DOHH2 (cell line): ENCODE results near the gene ZNG1B.
"Not testable (repeated sequence)": the region's sequence is repeated elsewhere in the genome, so short reads cannot be mapped to it uniquely, and the experiment has no call there.

Experiments used
- EZH2phosphoT487 ChIP-seq: fragments of 200-600 bp; sonication (generic); IDR thresholded peaks from 2 replicates; pipeline ENCODE4 v1.6.1; 2017; ENCODE audit warnings: borderline replicate concordance, mild to moderate bottlenecking, antibody characterized with exemption, low read length, moderate library complexity, mixed read lengths
- TF ChIP-seq, protein P1 (sequence below): fragments of 200-600 bp; sonication (generic); IDR thresholded peaks from one replicate; pipeline ENCODE4 v1.5.1; 2014; ENCODE audit warnings: antibody characterized with exemption, mild to moderate bottlenecking, low read depth, low read length; ENCODE audit not compliant: poor library complexity, severe bottlenecking

- TF ChIP-seq, protein P1, sequence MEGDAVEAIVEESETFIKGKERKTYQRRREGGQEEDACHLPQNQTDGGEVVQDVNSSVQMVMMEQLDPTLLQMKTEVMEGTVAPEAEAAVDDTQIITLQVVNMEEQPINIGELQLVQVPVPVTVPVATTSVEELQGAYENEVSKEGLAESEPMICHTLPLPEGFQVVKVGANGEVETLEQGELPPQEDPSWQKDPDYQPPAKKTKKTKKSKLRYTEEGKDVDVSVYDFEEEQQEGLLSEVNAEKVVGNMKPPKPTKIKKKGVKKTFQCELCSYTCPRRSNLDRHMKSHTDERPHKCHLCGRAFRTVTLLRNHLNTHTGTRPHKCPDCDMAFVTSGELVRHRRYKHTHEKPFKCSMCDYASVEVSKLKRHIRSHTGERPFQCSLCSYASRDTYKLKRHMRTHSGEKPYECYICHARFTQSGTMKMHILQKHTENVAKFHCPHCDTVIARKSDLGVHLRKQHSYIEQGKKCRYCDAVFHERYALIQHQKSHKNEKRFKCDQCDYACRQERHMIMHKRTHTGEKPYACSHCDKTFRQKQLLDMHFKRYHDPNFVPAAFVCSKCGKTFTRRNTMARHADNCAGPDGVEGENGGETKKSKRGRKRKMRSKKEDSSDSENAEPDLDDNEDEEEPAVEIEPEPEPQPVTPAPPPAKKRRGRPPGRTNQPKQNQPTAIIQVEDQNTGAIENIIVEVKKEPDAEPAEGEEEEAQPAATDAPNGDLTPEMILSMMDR, result not testable (repeated sequence)
- not testable (repeated sequence) for TF ChIP-seq EZH2phosphoT487
Measured at GRCh38 chr2:113412774-113413173, 24.7 kb upstream of the ZNG1B start.
